GM04504 (cell line): ENCODE results near the gene PXN.
"Not testable (repeated sequence)": the region's sequence is repeated elsewhere in the genome, so short reads cannot be mapped to it uniquely, and the experiment has no call there.

ENCODE experiments used
- DNase-seq: peaks from one replicate; pipeline ENCODE4 v3.0.0-alpha.2; 2012; ENCODE audit warnings: low read depth

Gene PXN

DNA sequence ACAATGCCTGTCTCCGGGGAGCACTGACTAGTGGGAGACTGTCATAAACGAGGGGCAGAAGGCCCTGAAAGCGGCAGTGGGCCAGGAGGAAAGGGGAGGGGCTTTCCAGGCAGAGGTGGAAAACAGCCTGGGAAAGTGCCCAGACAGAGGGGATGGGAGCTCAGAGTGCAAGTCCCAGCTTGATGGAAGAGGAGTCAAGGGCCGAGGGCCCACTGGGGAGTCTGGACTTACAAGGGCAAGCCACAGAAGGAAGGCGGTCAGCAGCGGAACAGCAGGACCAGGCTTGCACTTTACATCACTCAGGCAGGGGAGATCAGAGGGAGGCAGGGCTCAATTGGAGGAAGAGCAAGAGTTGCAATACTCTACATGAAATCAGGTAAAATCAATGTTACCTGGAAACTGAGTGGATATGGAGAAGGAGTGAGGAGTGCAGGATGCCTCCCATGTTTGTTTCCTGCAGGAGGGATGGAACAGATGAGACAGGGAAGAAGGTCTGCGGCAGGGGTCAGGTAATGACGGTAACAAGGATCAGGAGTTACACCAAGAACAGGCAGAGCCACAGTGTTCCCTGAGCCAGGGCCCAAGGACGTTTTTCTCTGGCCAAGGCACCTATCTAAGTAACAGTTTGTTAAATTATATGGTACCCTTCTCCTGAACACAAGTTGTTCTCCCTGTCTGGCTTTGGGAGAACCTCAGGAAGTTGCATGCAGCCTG is 23.8 kb downstream of the PXN start:
- no peak for DNase-seq

DNA sequence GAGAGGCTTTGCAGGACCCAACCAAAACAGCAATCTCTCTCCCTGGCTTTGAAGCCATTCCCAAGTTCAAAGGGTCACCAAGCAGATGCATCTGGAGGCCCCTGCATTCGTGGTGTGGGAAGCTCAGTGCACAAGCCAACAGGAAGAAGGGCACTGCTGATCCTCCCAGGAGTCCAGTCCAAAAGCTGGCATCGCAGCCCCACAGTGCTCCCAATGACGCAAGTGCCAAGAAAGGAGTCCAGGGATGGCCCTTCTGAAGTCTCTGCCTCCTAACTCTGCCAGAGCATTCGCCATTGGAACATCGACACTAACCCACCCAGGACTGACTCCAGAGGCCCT is 25.1 kb downstream of the PXN start:
- no peak for DNase-seq

DNA sequence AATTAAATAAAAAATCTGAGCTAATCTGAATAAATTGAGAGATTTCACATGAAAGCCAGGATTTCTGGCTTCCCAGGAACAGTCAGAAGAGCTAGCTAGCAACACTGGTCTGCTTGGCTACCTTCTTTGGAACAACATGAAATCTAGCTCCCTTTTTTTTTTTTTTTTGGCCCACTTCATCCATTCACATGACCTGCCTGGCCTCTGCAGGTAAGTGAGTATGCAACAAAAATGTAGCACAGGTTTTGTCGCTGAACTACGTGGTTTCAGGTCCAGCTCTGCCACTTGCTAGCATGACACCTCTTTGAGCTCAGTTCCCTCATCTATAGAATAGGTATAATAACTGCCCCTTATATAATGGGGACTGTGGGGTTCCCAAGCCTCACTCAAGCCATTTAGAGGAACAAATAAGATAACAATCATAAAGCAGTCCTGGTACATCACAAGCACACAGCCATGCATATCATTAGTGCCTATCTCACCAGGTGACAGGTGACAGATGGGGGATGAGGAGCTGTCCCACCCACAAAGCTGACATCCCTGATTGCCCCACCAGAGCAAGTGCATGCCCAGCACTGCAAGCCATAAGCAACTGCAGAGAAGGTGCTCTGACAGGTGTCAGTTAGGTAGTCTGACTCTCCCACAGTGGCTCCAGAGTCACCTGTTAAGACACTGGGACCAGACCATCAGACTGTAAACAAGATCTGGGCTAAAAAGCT is 25.6 kb downstream of the PXN start:
- DNase-seq: no peak

DNA sequence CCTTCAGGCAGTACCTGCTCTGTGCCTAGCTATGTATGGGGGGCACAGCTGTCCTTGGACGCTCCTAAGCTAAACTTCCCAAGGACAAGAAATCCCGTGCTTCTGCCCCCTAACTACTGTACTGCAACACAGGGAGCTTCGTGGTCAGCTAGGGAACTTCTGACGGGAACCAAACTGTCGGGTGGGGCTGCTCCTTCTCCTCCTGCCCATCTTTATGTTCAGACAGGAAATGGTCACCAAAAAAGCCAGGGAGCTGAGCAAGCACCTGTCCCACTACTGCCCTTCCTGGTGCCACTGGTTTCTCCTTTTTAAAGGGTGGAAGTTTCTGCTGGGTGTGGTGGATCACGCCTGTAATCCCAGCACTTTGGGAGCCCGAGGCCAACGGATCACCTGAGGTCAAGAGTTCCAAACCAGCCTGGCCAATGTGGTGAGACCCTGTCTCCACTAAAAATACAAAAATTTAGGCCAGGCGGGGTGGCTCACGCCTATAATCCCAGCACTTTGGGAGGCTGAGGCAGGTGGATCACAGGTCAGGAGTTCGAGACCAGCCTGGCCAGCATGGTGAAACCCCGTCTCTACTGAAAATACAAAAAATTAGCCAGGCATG is 26.6 kb downstream of the PXN start:
- no peak for DNase-seq

DNA sequence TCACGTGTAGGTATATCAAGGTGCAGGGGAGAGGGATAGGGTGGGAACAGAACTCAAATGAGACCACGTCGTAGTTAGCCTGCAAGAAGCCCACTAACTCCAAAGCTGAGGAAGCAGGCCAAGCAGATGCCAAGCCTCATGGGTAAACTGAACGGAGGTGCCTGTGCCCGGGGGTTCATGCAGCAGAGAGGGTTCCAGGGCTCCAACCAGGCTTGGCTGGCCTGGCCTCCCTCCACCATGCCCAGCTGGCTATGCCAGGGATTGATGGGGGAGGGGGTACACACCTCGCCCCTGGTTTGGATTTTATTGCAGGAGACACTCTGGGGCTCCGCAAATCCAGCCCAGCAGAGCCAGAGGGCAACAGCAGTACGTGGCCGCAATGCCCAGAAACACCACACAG is 27.3 kb downstream of the PXN start:
- DNase-seq: no peak

DNA sequence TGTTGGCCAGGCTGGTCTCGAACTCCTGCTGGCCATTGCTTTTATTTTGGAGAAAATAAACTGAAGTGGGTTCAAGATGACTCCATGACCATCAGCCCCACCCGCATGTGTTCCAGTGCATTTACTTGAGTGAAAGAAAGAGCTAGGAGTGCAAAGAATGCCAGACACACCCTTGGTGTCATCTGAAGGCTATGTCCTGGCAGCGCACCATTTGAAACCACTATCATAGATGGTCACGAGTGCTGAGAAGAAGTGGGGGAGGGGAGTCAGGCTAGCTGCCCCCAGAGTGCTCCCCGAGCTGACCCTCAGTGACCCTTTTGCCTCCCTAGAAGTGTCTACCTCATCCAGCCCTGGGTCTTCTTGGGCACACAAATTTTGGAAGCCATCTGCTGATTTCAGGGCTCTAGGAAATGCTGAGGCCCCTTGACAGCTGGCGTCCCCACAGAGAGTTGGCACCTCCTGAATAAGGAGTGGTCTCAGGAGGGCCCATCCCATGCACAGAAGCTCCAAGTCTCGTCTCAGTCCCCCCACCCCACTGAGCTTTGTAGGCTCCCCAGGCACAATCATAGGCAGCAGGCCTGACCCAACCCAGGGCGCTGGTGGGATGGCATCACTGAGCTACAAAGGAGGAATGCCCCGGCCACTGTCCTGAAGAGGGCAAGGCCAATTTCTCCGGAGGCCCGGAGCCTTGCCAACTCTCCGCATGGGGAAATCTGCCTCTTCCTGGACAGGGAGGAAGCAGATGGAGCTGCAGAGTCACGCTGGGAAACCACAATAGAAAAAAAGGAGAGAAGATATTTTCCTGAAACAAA is 28.0 kb downstream of the PXN start:
- peak; percentile 89 for DNase-seq

DNA sequence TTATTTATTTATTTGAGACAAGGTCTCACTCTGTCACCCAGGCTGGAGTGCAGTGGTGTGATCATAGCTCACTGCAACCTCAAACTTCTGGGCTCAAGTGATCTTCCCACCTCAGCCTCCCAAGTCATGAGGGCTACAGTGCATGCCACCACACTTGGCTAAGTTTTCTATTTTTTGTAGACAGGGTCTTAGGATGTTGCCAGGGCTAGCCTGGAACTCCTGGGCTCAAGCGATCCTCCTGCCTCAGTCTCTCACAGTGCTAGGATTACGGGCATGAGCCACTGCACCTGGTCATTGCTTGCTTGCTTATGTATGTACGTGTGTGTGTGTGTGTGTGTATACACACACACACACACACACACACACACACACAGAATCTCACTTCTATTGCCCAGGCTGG is 28.7 kb downstream of the PXN start:
- DNase-seq: not testable (repeated sequence)

DNA sequence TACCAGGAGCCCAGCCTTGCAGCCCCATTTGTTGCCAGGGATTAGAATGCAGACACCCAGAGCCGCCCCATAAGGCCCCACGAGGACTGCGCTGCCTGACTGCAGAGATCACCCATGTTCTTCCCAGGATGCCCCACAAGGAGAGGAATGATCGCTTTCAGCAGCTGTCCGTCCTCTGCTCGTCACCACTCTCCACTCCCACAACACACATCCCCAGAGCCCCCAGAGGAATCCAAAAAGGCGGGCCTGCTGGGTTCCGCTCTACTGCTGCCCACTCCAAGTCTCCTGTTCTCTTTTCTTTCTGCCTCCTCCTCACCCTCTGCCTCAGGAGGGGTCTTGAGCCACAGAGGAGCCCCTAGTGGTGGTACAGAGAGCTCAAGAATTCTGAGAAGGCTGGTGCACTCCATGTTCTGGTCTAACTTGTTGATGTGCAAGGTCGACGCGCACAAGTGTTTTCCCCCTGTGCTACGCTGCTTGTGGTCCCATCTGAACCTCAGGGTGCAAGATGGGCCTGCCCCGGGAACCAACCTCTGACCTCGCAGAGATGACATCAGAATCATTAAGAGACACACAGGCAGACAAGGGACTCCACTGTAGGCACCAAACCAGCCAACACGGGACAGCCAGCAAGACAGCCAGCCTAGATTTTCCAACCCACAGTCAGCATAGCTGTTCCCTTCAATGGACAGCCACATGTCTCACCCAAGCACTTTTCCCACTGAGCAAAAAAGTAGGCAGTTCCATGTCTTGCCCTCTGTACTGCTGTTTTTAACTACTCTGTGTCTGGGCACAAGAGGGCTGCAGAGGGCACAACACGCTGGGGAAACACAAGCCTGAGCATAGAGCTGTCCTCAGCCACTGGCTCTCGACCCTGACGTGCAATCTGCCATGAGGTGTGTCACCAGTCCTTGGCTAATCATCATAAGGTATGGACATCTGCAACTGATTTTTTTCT is 29.9 kb downstream of the PXN start:
- DNase-seq: no peak

DNA sequence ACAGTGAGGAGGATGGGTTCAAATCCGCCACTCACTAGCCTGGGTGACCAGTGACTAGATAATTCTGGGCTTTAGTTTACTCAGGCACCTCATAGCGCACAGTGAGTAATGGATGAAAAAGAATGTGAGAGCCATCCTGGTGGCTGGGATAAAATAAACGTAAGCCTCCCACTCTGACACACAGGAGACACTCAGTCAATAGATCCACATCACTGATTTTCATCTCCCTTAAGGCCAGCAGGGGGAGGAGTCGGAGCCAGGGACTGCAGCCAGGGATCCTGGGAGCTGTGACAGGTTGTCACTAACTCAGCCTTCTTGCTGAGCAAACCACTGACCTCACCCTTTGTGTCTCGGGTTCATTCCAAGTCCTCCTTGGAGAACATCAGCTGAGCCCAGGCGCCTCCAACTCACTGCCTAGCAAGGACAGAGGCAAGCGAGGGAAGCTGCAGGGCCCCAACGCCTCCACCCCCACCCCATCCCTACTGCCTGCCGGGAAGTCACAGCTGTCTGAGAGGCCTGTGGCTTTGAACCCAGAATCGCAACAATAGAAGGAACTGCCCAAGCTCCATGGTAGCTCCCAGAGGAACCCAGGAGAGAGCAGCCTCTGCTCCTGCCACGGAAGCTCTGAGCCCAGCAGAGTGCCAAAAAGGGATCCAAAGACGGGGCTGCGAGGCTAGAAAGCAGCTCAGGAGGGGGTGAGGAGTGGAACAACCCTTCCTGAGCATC is 30.7 kb downstream of the PXN start:
- peak; percentile 96 for DNase-seq

DNA sequence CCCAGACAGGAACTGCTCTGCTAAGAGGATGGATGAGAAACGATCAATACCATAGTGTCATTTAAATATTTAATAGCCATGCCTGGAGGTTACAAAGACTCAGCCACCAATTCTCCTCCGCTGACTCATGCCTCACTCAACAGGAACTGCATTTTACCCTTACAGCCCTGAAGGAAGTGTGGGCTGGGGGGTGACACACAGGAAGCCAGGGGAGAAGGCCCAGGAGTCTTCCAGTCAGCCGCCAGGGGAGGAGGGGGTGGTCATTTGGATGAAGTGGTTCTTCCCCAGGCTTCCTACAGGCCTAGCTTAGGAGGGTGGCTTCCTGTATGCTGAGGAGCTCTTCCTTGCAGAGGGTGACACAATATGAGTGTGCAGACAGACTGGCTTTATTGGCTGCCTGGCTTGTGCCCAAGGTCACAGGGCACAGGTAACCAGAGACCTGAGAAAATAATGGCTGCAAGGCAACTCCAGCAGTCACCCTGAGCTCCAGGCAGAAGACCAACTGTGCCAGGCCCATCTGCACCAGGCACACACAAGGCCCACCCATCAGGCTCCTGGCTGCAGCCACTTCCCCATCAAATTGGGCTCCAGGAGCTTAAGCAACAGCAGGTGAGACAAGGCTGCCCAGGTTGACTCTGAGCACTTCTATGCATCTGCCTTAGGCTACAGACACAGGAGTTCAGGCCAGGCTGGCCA is 34.1 kb downstream of the PXN start:
- DNase-seq: peak; percentile 90

DNA sequence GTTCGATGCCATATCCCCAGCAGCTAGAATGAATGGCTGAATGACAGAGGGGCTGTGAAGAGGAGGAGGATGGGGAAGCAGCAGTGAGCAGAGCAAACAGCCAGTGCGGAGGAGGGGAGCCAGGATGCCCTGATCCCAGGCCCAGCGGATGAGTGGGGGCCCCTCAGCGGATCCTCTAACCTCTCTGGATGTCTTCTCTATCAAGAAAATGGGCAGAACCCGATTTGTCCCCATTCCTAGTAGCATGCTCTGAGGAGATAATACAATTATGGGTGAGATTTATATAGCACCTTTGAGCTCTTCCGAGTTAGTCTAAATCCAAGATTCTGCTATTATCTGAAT is 34.6 kb downstream of the PXN start:
- no peak for DNase-seq

DNA sequence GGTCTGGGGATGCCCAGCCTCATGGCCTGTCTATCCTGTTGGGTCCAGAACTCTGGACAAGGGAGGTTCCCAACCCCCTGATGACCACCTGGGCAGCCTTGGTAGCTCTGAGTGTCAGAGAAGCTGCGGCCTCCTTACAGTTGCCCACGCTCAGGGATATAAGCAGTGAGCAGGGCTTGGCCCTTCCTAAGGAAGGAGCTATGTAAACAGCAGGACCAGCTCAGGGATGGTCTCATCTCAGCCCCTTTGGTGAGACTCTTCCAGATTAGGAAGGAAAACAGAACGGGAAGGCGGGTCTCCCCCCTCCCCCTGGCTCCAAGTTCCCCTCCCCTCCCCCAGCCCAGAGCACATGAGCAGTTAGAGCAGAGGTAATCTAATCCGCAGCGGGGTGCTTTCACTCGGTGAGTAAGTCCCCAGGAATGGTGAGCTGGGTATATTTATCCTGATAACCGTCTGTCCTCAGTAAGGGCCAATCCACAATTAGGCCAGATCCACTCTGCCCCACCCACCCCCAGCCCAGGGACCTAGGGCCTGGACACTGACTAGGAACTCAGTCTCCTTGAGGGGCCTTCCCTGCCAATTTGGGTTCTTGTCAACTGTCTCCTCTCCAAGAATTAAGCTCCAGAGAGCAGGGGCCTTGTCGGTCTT is 35.1 kb downstream of the PXN start:
- peak; percentile 80 for DNase-seq

DNA sequence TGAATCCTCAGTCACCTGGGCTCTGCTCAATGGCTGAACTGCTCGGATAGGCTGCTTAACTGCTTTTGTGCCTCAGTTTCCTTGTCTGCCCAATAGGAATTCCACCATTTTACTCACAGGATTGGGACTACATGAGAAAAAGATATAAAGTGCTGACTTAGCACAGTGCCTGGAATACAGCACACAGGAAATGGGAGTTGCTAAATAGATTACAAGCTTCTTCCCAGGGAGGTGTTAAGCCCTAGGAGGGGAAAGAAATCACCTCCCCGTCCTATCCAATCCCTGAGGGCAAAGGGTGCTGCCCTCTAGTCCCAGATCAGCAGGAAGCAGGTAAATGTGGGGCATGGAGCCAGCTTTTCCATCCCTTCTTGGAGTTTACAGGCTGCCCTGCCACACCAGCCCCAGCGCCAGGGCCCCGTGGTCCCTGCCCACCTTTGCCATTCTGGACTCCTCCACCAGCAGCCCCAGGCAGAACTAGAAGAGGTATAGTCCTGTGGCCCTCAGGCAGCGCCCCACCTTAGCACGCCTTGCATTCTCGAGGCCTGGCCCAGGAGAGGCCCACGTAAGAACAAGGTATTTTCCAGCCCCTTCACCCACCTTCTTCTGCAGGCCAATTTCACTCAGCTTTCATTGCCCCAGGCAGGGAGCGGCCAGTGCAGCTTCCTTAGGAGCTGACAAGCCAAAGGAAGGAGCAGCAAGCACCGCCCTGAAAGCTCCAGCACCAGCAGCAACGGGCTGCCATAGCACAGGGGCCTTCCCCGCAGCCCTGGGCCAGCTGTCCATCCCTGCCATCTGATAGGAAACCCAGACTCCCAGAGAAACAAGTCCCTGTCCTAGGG is 35.8 kb downstream of the PXN start:
- DNase-seq: no peak

DNA sequence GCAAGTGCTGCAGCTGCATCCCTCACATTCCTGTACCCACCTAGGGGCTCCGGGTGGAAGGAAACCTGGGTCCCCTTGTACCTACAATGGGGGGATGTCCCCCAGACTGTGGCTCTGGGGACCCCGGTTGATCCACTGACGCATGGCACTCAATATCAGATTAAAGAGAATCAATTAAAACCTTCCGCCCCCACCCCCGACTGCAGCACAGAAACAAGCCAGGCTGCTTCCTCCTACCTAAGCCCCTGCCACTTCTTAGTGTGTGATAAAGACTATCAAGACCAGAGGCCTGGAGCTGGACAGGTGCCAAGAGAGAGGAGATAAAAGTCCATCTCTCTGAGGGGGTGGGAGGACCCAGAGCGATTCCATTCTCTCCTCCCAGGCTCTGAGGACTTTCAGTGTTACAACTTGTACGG is 36.5 kb downstream of the PXN start:
- DNase-seq: no peak

DNA sequence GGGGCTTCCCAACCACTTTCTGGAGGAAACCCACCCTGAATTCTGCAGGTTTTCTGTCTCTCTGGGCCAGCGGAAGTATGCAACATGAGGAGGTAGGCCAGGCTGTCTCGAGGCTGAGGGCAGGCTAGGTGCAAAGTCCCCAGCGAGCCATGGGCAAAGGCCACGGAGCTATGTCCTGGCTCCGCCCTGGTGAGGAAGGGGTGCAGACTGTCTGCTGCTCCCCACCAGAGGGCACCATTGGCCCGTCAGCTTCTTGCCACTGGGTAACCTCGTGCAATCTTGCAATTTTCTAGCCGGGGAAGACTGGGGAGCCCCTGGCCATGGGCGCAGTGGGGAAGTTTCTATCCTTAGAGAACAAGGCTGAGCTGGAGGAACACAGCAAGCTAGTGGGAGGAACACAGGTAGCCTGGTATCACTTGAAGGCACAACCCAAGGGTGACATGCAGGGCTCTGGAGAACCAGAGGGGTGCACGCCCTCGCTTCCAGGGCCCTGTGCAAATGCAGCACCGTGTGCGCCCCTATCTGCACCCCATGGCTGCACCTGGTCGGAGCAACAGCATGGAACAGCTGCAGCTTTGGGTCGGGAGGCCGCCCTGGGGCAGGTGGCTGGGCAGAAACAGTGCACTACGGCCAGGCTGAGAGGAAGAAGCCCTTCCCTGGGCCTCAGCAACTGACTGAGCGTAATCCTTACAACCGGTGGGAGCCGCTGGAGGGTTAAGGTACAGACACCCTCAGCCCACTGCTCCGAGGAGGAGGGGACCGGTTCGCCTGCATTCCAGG is 37.0 kb downstream of the PXN start:
- DNase-seq: no peak

DNA sequence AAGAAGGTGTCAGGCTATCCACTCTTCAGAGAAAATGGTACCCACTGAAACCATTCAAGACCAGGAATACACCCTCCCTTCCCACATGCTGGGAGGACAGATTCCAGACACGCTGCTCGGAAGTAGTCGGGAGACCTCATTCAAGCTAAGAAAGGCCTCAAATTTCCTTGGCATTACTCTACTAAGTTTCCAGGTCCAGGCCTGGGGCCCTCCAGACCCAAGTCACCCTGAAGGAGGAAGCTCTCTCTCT is 37.6 kb downstream of the PXN start:
- no peak for DNase-seq

DNA sequence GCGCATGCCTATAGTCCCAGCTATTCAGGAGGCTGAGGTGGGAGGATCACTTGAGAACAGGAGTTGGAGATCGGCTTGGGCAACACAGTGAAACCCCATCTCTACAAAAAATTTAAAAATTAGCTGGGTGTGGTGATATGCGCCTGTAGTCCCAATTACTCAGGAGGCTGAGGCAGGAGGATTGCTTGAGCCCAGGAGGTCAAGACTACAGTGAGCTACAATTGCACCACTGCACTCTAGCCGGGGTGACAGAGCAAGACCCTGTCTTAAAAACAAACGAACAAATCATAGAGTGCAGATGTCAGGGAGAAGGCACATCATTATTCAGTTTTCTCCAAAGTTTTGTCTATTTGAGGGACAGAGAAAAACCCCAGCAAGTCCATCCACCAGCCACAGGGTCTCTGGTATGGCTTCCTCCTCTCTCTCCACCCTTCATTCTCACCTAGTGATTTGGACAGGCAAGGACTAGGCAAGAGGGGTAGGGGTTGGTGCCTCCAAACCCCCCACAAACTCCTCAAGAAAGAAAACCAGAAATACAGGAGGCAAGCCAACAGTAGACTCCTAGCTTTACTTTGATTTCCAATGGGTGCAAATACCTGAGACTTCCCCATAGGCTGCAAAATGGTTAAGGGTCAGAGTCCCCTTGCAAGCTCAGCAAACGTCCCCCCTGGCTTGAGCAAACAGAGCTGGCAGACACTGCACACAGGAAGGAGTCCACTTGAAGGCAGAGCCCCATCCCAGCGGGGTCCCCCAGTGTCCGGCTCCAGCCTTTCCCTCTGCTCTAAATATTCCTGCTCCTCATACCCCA is 38.1 kb downstream of the PXN start:
- DNase-seq: no peak
